ENCODE results near the gene ANO8. TPM values are rescaled to one million over a fixed set of nuclear protein-coding genes. Genes with fewer than 3 reads are reported as not detected.

Gene ANO8
- polyA plus RNA-seq, 1 of the 3 experiments (the other 2 are of a cell fraction) = 7.8 TPM

DNA sequence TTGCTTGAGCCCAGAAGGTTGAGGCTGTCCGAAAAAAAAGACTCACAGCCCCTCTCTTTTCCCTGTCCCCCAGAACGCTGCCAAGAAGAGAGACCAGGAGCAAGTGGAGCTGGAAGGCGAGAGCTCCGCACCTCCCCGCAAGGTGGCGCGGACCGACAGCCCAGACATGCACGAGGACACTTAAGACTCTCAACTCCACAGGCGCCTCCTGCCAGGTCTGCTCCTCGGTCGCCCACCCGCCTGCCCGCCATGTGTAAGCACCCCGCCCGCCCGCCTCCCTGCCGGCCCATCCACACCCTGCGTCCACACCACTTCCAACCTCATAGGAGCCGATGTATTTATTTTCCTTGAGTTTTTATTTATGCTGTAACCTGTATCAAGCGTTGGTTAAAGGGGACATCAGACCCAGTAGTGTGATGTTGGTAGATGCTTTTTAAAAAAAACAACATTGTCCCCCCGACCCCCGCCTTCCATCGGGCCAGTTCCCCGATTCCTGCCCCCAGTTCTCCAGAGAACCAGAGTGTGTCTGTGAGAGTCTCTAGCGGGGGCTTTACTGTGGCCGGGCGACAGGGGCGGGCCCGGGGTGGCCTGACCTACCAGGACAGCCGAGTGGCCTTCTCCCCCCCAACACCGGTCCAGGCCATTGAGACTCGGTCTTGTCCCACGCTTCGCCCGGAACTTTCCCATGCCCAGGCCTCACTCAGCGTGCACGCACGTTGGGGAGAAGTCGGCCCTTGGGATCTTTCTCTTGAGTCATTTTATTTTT lies 15.0 kb downstream of the ANO8 start:
- no peak overlapping the region for H3K9ac ChIP-seq
- H3K9me3 ChIP-seq = no peaks in the 10 kb centered on the region
- WGBS (ENCODE audit: low lambda C conversion rate) = 95% methylated on average over 25 of the region's 40 CpGs
- peaks cover 7% of the 10 kb centered on the region for H3F3A ChIP-seq (replicated peaks; ENCODE audit: insufficient read depth)
- no peaks in the 10 kb centered on the region for H3K27me3 ChIP-seq (ENCODE audit: insufficient read depth)
- no peak for DNase-seq
- H3K4me3 ChIP-seq (ENCODE audit: low read depth in 2 of 2, low read length in 1 of 2) = no peak overlapping the region
- ChIA-PET POLR2A (no interaction called here), CTCF (no interaction called here)
- H3K9me2 ChIP-seq = no peaks in the 10 kb centered on the region
- TF ChIP-seq NRF1 (IDR thresholded peaks at IDR 0.05; ENCODE audit: low read depth, low read length) (no peak), TCF12 (IDR thresholded peaks at IDR 0.05) (no peak)
- no peak overlapping the region for H2AFZ ChIP-seq (ENCODE audit: low read depth)
- H4K20me1 ChIP-seq (ENCODE audit: insufficient read depth) = no peaks in the 10 kb centered on the region
- no peaks in the 10 kb centered on the region for H3K4me1 ChIP-seq (ENCODE audit: control insufficient read depth in 1 of 2, insufficient read depth in 2 of 2, low read depth in 1 of 2, low read length in 1 of 2)
- H3K36me3 ChIP-seq (replicated peaks in 1 of 2; ENCODE audit: control insufficient read depth in 1 of 2, insufficient read depth in 2 of 2, low read length in 1 of 2) = peaks cover 7 to 46% of the 10 kb centered on the region in 2 experiments
- no peaks in the 10 kb centered on the region; the same call in 1 of the 2 replicates for H3K79me2 ChIP-seq (ENCODE audit: insufficient read depth)
- H3K4me2 ChIP-seq = no peak overlapping the region
- H3K27ac ChIP-seq (ENCODE audit: low read depth in 2 of 2, low read length in 1 of 2) = no peak overlapping the region

GRCh38 chr19:17318966-17319365 lies 15.7 kb downstream of the ANO8 start:
- Histone ChIP-seq H3K27me3 (ENCODE audit: insufficient read depth) (no peaks in the 10 kb centered on the region), H3K36me3 (replicated peaks in 1 of 2; ENCODE audit: control insufficient read depth in 1 of 2, insufficient read depth in 2 of 2, low read length in 1 of 2) (peaks cover 14 to 49% of the 10 kb centered on the region in 2 experiments), H4K20me1 (ENCODE audit: insufficient read depth) (no peaks in the 10 kb centered on the region), H3K79me2 (ENCODE audit: insufficient read depth) (peaks cover 5% of the 10 kb centered on the region; the same call in 1 of the 2 replicates), H3K9me3 (no peaks in the 10 kb centered on the region), H3K9me2 (no peaks in the 10 kb centered on the region), H3K4me1 (ENCODE audit: control insufficient read depth in 1 of 2, insufficient read depth in 2 of 2, low read depth in 1 of 2, low read length in 1 of 2) (no peaks in the 10 kb centered on the region), H3K27ac (ENCODE audit: low read depth in 2 of 2, low read length in 1 of 2) (no peak overlapping the region), H3K9ac (no peak overlapping the region), H3F3A (replicated peaks; ENCODE audit: insufficient read depth) (peaks cover 7% of the 10 kb centered on the region), H3K4me2 (no peak overlapping the region), H2AFZ (ENCODE audit: low read depth) (no peak overlapping the region), H3K4me3 (ENCODE audit: low read depth in 2 of 2, low read length in 1 of 2) (no peak overlapping the region)
- WGBS (ENCODE audit: low lambda C conversion rate) = 90% methylated on average over 6 of the region's 6 CpGs
- ChIA-PET POLR2A (no interaction called here), CTCF (no interaction called here)
- DNase-seq = no peak
- TF ChIP-seq SIN3A (IDR thresholded peaks at IDR 0.05; ENCODE audit: borderline replicate concordance, low read depth, low read length) = no peak
- no peak for TF ChIP-seq GABPA (IDR thresholded peaks at IDR 0.05; ENCODE audit: low read depth)
- no peak for TF ChIP-seq TAF1 (IDR thresholded peaks at IDR 0.05; ENCODE audit: borderline replicate concordance, low read depth, low read length)
- no peak for TF ChIP-seq CTCF (IDR thresholded peaks at IDR 0.05)
- TF ChIP-seq ELF1 (IDR thresholded peaks at IDR 0.05) = no peak
- no peak for TF ChIP-seq TCF12 (IDR thresholded peaks at IDR 0.05)
- TF ChIP-seq, protein P1, sequence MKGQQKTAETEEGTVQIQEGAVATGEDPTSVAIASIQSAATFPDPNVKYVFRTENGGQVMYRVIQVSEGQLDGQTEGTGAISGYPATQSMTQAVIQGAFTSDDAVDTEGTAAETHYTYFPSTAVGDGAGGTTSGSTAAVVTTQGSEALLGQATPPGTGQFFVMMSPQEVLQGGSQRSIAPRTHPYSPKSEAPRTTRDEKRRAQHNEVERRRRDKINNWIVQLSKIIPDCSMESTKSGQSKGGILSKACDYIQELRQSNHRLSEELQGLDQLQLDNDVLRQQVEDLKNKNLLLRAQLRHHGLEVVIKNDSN (IDR thresholded peaks at IDR 0.05; ENCODE audit: borderline replicate concordance, low read depth) = no peak
- TF ChIP-seq CHD2 (IDR thresholded peaks at IDR 0.05; ENCODE audit: low read length, partially characterized antibody) = no peak
- TF ChIP-seq, protein P2, sequence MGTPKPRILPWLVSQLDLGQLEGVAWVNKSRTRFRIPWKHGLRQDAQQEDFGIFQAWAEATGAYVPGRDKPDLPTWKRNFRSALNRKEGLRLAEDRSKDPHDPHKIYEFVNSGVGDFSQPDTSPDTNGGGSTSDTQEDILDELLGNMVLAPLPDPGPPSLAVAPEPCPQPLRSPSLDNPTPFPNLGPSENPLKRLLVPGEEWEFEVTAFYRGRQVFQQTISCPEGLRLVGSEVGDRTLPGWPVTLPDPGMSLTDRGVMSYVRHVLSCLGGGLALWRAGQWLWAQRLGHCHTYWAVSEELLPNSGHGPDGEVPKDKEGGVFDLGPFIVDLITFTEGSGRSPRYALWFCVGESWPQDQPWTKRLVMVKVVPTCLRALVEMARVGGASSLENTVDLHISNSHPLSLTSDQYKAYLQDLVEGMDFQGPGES (IDR thresholded peaks at IDR 0.05; ENCODE audit: low read depth, low read length) = no peak
- TF ChIP-seq RFX5 (IDR thresholded peaks at IDR 0.05; ENCODE audit: low read length) = no peak

Measured in SK-N-SH (cell line).